HG02973 (cell line): ENCODE results near the gene PRRC2B.

Experiments used
- ATAC-seq: cut with Tn5 transposase; IDR thresholded peaks from one replicate; pipeline ENCODE4 v1.9.1; 2021; ENCODE audit warnings: moderate library complexity; ENCODE audit not compliant: unreplicated experiment

Gene PRRC2B

DNA sequence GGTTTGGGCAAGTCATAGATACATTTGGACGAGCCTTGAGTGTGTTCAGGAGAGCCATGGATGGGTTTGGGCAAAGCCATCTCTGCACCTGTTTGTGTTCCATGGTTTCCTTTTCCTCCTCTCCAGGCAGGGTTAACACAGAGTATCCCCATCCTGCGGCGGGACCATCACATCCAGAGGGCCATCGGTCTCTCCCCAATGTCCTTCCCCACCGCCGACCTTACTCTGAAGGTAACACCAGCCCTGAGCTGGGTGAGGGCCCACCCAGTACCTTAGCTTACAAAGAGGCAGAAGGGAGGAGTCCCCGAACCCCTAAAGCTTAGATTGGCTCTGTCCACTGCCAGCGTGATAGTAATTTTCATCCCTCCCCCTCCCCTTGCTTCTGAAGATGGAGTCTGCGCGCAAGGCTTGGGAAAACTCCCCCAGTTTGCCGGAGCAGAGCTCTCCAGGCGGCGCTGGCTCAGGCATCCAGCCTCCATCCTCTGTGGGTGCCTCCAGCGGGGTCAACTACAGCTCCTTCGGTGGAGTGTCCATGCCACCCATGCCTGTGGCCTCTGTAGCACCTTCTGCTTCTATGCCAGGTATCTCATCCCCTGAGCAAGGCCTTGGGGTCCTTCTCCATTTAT lies 90.8 kb downstream of the PRRC2B start:
- ATAC-seq = no peak

DNA sequence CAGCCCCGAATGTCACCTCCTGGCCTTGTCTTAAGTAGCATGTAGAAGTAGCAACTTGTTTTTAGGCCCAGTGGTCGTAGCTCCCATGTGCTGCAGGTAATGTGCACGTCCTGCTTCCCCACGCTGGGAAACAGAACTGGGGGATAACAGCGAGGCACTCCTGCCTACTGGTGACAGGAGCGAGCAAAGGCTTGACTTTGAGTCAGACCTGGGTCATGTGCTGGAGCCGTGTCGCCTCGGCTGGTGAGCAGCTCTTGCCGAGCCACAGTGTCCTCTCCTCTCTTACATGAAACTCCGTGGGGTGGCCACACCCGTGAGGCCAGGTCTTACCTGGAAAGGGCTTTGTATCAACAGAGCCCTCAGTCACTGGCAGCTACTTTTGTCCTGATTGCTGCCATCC lies 91.3 kb downstream of the PRRC2B start:
- ATAC-seq = no peak

DNA sequence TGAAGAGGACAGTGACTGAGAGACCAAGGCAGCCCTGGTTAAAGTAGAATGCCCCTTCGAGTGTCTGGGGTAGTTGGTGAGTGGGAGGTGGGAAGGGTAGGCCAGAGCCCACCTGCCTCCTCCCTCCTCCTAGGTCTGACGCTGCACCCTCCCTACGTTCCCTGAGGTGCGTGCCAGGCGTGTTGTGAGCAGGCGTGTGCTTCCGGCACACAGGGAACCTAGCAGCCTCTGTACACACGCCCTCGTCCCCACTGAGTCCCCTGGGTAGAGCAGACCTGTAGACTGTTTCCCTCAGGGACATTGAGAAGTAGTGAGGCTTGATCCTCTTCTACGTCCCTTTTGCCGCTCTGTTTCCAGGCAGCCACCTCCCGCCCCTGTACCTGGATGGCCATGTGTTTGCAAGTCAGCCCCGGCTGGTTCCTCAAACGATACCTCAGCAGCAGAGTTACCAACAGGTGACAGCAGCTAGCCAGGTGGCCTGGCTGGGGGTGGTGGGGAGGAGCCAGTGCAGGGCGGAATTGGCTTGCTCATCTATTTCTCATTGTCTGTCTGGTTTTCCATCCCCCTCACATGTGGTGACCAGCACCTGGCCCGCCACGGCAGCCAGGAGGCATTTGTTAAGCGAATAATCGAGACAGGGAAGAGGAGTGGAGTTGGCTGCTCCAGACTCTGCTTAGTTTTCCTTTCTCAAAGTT lies 92.0 kb downstream of the PRRC2B start:
- ATAC-seq = no peak

DNA sequence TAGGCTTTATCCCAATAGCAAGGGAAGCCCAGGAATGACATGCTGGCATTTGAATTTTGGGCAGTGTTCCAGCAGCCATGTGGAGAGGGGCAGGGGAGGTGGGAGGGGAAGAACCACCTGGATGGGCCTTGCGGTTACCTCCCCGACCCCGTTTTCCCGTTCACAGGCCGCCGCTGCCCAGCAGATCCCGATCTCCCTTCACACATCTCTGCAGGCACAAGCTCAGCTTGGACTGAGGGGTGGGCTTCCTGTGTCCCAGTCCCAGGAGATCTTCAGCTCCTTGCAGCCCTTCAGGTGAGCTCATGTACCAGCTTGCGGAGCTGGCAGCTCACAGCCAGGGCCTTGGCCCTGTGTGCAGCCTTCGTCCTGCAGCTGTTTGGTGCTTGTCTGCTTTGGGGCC lies 93.1 kb downstream of the PRRC2B start:
- ATAC-seq = no peak

DNA sequence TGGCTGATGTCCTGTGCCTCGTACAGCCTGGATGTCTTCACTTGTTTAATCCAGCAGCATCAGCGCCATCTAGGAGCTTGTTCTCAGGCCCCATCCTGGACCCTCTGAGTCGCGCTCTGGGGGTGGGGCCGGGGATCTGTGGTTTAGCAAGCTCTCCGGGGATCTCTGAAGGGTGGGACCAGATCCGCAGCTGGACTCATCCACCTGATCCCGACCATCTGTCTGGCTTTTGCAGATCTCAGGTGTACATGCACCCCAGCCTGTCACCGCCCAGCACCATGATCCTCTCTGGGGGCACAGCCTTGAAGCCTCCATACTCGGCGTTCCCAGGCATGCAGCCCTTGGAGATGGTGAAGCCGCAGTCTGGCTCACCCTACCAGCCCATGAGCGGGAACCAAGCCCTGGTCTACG lies 93.7 kb downstream of the PRRC2B start:
- no peak for ATAC-seq

DNA sequence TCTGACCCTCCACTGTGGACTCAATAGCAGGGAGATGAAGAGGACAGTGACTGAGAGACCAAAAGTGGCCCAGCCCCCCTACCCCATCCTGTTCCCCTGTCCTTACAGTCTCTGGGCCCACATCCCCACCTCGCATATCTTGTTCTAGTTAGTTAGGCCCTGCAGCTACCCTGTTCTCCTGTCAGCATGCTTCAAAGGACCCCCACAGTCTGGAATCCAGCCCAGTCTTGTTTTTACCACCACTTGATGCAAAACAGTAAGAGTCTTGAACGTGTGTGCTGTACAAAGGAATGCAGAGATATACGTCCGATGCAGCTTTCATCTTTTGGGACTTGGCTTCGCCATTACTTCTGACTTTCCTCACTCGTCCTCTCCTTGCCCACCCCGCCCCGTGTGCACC lies 96.6 kb downstream of the PRRC2B start:
- no peak for ATAC-seq

DNA sequence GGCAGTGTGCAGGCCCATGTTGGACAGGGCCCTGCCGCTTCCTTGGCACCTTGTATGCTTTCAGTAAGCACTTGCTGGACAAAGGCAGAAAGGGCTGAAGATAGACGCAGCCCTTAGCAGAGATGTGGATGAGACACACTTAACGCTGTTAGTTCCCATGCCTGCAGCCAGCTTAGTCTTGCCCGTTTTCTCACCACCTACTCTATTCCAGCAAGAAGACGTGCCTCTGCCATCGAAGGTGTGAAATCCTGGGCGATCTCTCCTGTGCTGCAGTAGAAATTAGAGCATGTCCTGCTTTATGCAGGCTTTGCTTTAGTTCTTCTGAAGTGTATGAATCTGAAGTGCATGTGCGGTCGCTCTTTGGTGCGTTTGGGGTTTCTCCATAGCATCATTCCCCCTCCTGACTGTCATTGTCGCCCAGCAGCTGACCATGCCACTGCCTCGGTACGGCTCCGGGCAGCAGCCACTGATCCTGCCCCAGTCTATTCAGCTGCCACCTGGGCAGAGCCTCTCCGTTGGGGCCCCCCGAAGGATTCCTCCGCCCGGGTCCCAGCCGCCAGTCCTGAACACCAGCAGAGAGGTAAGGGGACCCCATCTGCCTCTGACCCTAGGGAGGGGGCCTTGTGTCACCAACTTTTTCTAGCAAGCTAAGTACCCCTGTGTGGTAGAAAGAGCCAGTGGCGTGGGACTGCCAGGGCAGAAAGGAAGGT lies 97.3 kb downstream of the PRRC2B start:
- ATAC-seq = no peak

DNA sequence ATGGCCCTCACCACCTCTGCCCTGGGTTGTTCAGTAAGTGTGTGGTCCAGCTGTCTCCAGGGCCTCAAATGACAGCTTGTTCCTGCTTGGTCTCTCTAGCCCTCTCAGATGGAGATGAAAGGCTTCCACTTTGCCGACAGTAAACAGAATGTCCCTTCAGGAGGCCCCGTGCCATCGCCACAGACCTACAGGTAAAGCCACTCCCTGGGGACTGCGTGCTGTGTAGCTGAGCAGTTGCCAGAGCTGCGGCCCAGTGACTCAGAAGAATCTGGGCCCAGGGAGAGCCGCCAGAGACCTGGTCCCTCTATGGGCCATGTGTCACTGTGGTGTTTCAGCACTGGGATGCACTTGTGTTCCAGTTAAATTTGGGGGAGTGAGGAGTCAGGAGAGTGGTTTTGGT lies 98.2 kb downstream of the PRRC2B start:
- ATAC-seq = no peak

DNA sequence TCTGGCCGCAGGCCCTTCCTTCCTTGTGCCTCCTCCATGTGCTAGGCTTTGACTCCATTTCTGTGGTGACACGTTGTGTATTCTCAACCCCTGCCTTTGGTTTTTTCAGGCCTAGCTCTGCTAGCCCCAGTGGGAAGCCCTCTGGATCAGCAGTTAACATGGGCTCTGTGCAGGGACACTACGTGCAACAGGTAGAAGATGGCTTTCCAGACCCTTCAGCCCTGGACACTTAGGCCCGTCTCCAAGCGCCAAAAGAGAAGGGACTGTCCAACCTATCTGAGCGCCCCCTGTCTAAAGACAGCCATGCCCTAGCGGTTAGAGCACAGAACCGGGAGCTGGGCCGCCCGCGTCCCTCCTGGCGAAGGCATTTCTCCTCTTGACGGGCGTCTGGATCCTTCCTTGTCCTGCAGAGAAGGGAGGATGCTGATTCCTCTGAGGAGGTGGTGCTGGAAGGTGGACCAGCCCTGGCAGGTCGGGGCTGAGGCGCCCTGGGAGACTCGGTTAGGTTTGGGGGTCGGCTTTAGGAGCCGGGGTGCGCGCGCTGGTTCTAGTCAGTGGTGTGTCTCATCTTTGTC lies 100.5 kb downstream of the PRRC2B start:
- ATAC-seq = no peak

DNA sequence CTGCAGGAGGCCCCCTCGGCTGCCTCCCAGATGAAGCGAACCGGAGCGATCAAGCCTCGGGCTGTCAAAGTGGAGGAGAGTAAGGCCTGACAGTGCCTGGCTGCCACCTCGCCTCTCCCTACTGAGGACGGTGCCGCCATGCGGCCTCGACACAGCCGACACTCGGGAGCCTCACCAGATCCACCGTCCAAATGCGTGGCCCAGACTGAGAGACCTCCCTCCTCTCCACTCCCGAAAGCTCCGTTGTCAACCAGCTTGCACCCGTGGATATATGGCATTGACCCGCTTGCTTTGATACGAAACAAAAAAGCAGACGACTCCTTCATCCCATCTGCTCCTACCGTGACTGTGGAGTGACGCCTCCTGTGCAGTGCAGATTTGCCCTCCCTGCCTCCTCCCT lies 101.9 kb downstream of the PRRC2B start:
- no peak for ATAC-seq

DNA sequence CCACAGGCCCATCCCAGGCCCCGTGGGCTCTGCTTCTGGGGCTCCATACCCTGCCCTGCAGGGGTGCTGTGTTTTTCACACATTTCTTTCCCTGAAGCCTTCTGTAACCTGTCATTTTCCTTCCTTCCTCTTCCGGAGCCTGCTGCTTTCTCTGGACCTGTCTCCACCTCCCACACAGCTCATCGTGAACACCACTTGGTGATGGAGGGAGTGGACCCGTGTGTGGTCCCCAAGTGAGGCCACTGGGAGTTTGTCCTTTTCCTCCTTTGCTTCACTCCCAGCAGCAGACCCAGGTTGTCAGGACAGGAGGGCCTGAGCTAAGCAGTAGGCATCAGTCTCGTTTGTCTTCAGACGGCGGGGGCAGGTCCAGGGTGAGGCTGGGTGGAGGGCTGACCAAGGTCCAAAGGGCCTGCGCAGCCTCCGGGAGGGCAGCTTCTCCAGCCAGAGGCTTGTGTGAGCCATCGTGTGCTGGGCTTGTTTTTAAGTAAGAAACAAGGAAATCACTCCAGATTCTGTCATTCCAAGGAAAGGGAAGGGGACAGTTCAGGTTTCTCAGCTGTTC lies 103.0 kb downstream of the PRRC2B start:
- no peak for ATAC-seq

DNA sequence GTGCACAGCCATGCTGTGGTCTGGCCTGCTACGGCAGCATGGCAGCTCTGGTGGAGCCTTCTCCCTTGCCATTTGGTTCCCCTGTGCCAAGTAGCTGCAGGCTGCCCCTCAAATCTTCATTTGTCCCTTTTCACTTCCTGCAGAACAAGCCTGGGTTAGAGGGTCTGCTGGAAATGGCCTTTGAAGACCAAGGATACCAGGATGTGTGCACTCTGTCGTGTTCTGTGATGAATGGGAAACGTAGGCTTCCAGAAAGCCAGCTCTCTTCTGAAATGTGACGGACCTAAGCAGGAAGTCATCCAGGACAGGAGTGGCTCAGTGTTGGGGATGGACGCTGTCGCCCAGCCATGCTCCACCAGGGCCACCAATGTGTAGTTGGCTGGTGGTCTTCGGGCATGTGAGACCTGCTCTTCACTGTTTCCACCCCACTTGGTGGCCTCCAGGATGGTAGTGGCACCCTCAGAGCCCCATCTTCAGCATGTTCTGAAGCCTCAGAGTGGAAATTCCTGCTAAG lies 105.4 kb downstream of the PRRC2B start:
- no peak for ATAC-seq

DNA sequence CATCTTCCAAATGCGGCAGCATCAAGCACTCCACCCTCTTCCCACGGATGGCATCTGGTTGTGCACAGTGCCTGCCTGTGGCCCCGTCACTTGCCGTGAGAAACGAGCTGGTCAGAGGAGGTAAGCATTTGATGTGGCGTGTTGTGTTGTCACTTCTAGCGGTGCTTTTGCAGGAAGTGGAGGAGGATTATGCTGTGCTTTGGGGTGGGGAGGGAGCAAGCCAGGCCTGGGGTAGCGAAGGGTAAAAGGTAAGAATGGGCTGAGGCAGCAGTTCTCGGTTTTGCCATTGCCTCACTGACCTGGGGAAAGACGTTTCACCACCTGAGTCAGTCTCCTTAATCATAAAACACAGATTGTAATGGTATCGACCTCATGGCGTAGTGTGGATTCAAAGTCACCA lies 106.5 kb downstream of the PRRC2B start:
- no peak for ATAC-seq

DNA sequence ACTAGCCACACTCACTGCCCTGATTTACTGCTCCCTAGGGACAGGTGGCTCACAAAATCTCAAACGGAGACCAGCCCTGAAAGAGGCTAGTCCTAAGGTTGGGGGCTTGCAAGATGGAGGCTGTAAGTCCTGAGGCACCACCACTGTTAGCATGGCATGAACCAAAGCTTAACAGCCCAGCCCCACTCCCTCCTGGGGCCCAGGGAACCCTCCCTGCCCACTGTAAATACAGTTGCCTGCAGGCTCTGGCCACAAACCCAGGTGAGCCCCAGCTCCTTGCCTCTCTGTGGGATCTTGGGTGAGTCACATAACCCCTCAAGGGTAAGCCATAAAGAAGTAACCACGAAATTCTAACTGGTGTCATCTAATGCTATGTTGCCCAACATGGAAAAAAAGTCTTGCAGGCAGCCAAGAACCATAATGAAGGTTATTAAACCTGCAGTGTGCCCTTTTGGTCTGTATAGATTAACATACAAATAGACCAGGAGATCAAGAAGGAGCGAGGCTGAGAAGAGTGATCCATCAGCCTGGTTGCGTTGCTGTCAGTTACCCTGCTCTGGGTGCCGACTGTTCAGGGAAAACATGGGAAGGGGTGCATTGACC lies 107.2 kb downstream of the PRRC2B start:
- ATAC-seq = no peak

DNA sequence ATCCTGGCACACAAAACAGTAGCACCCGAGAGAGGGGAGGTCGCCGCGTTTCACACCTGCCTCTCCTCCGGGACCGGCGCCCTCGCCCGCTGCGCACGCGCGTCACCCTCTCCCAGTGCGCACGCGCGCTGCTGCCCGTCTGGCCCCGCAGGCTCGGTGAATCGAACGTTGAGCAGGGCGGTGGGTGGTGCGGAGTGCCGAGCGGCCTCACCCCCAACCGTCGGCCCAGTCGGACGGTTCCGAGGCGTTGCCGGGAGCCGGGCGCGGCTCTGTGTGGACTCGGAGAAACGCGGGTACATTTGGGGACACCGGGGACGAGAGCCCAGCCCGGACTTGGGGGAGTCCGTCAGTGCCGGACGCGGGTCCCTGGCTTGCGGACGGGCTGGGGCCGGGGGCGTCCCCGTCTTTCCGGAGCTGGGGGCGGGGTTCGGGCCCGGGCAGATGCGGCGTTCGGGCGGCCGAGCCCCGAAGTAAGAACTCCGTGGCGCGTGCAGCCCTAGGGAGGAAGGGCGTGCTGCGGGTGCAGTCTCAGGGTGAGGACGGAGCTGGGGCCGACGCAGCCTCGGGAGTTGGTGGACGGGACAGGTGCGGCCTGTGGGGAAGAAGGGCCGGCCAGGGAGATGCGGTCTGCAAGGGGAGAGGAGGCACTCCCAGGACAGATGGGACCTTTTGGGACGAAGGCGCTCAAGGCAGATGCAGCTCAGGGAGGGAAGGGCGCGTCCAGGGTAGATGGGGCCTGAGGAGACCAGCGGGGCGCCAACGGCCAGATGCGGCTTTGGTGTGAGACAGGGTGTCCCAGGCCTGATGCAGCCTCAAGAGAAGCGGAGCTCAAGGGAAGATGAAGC lies 109.1 kb downstream of the PRRC2B start, which contains the start of gene POMT1:
Gene POMT1 (plus strand): TSS at position 138 of the 845 bp plus-strand sequence. CDS start 1,301 bp downstream, outside the sequence.
- peak; percentile 61 for ATAC-seq

DNA sequence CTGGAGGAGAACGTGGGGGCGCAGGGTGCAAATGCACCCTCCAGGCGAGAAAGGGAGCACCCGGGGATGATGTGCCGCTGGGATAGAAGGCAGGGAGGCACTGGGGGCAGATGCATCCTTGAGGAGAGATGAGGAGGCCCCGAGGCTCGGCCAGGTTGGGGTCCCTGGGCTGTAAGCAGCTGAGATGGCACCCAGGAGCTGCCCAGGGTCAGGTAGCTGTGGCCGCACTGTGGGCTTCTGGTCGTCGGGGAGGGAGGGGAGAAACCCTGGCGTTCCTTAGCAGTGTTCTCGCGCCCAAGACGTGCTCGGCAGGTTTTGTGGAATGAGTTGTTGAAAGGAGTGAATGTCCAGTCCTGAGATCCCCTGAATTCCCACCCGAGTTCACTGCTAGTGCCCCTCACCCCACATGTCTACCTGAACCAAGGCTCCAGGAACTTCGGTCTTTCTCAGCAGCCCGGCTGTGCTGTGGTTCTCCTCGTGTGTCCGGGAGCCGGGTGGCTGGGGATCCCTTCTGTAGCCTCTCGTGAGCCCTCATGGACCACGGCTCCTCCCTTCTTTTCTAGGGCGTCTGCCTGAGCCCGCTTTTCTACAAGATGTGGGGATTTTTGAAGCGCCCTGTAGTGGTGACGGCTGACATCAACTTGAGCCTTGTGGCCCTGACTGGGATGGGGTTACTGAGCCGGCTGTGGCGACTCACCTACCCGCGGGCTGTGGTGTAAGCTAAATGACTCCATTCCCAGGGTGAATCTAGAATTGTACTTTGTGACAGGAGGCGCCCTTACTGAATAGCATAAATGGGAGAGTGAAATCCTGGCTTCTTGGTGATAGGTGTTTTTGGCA lies 110.0 kb downstream of the PRRC2B start:
- ATAC-seq = peak; percentile 5

DNA sequence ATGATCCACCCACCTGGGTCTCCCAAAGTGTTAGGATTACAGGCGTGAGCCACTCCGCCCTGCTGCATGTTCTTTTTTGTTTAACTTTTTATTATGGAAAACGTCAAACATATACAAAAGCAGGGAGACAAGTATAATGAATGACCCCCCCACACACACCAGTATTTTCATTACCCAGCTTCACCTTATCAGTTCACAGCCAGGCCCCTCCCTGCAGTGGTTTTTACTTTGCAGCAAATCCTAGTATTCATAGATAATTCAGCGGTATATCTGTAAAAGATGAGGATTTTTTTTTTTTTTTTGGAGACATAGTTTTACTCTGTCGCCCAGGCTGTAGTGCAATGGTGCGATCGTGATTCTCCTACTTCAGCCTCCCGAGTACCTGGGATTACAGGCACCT lies 111.1 kb downstream of the PRRC2B start:
- ATAC-seq = no peak

DNA sequence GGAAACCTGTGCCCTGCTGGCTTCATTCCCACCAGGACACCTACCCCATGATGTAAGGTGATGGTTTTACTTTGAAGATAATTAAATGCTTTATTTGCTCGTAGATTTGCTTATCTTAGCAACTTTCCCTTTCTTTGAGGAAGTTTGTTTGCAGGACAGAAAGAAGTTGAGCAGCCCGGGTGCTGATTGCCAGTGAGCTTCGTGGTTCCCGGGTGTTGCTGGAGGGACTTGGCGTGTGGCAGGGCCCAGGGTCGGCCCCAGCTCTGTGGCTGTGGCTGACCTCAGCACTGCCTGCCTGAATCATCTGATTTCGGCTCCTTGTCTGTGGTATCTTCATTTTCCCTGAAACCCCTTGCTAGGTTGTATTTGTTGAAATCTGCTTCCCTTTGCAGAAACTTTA lies 117.5 kb downstream of the PRRC2B start:
- no peak for ATAC-seq

DNA sequence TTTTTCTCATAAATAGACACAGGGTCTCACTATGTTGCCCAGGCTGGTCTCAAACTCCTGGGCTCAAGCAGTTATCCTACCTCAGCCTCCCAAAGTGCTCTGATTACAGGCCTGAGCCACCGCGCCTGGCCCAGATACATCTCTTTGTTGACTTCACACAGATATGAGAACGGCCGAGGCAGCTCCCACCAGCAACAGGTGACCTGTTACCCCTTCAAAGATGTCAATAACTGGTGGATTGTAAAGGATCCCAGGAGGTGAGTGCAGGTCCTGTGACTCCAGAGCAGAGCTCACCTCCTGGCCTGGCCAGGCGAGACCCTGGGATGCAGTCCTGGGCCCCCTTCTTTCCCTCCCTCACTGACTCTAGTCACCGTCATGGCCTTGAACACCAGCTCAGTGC lies 118.0 kb downstream of the PRRC2B start:
- no peak for ATAC-seq
